Endothelial cell of umbilical vein (primary cell): Measurements from ENCODE around the gene NR3C2. TPM values are rescaled to one million over a fixed set of nuclear protein-coding genes. Genes with fewer than 3 reads are reported as not detected.

ENCODE experiments used
- BruUV-seq: library from RNA; stranded (reverse); fragments of 400-500 nt; replicated peaks from 2 replicates; lab custom pipeline; 2021; lab: Mats Ljungman, UMichigan
- CTCF ChIA-PET: fragments of 300-600, 350-600 bp; sonication (Branson Sonifier 250); formaldehyde crosslinking; loops from one replicate; lab custom pipeline; 2021; ENCODE audit warnings: antibody characterized with exemption, inconsistent platforms; lab: Charles Lee
- POLR2A ChIA-PET: fragments of 300-600, 350-600 bp; sonication (Branson Sonifier 250); formaldehyde crosslinking; loops from one replicate; lab custom pipeline; 2021; ENCODE audit warnings: antibody characterized with exemption, inconsistent platforms; lab: Charles Lee
- DNase-seq: peaks from one replicate; pipeline ENCODE4 v3.0.0-alpha.2; 2011; ENCODE audit warnings: low read depth, low spot score
- FAIRE-seq: peaks from 2 replicates; lab custom pipeline; 2011; peaks lifted over from hg19 to GRCh38; lab: Jason Lieb, UNC
- H2AFZ ChIP-seq: 2 replicates; pipeline ENCODE4 v1.6.0; 2012; ENCODE audit warnings: low read depth, low read length, control low read depth, inconsistent platforms
- H3K27ac ChIP-seq: 2 replicates; pipeline ENCODE4 v1.5.1; 2011; ENCODE audit warnings: low read depth, mild to moderate bottlenecking, control low read depth, low read length, moderate library complexity; ENCODE audit not compliant: insufficient read depth
- H3K27me3 ChIP-seq, 2 experiments: 2 replicates each; pipeline versions ENCODE4 v1.6.0 to v1.6.1; 2011; ENCODE audit warnings: low read length in 2 of 2, mixed read lengths in 1 of 2; ENCODE audit not compliant: control insufficient read depth in 2 of 2, insufficient read depth in 2 of 2
- H3K36me3 ChIP-seq, 2 experiments: 2 replicates in 1 of 2; 3 replicates in 1 of 2; pipeline ENCODE4 v1.5.1; 2011; ENCODE audit warnings: low read length in 2 of 2, mild to moderate bottlenecking in 1 of 2, moderate library complexity in 1 of 2; ENCODE audit not compliant: control insufficient read depth in 2 of 2, insufficient read depth in 2 of 2; ENCODE audit errors: extremely low read depth in 1 of 2
- H3K4me1 ChIP-seq: 3 replicates; pipeline ENCODE4 v1.5.1; 2011; ENCODE audit warnings: mild to moderate bottlenecking, low read length; ENCODE audit not compliant: control insufficient read depth, insufficient read depth; ENCODE audit errors: extremely low read depth
- H3K4me2 ChIP-seq: 2 replicates; pipeline ENCODE4 v1.6.1; 2011; ENCODE audit warnings: low read length, control low read depth, mixed read lengths; ENCODE audit not compliant: insufficient read depth
- H3K4me3 ChIP-seq, 3 experiments: fragments of 200-600 bp in 1 of 3; sonication (generic), shearing (Covaris generic) in 1 of 3; replicated peaks in 1 of 3; 2 replicates each; pipeline ENCODE4 v1.5.1; 2011 to 2016; ENCODE audit warnings: control low read depth in 3 of 3, low read length in 3 of 3, mild to moderate bottlenecking in 2 of 3, inconsistent platforms in 1 of 3, low read depth in 1 of 3, moderate library complexity in 1 of 3; ENCODE audit not compliant: insufficient read depth in 1 of 3
- H3K79me2 ChIP-seq: 2 replicates; pipeline ENCODE4 v1.6.0; 2012; ENCODE audit warnings: low read length, inconsistent platforms; ENCODE audit not compliant: control insufficient read depth, insufficient read depth
- H3K9ac ChIP-seq: replicated peaks from 2 replicates; pipeline ENCODE3; 2011; ENCODE audit warnings: low read length, control low read depth; ENCODE audit not compliant: insufficient read depth; ENCODE audit errors: extremely low read depth
- H3K9me1 ChIP-seq: replicated peaks from 3 replicates; pipeline ENCODE4 v1.6.0; 2011; ENCODE audit warnings: mild to moderate bottlenecking, low read length; ENCODE audit not compliant: control insufficient read depth, insufficient read depth; ENCODE audit errors: extremely low read depth
- H3K9me3 ChIP-seq: replicated peaks from 2 replicates; pipeline ENCODE4 v1.5.1; 2012; ENCODE audit warnings: low read length, inconsistent platforms; ENCODE audit not compliant: control insufficient read depth, insufficient read depth
- H4K20me1 ChIP-seq: replicated peaks from 2 replicates; pipeline ENCODE3; 2011; ENCODE audit warnings: mild to moderate bottlenecking, low read length; ENCODE audit not compliant: control insufficient read depth, insufficient read depth; ENCODE audit errors: extremely low read depth
- CTCF ChIP-seq, 2 donors: IDR thresholded peaks; 1 replicate in 1 of 2; 2 replicates in 1 of 2; pipeline ENCODE4 v1.5.1; 2011; ENCODE audit warnings: low read length in 2 of 2, mild to moderate bottlenecking in 2 of 2, moderate library complexity in 2 of 2, control low read depth in 1 of 2, inconsistent platforms in 1 of 2, low read depth in 1 of 2; ENCODE audit not compliant: insufficient read depth in 1 of 2; ENCODE audit errors: extremely low read depth in 1 of 2
- EZH2 ChIP-seq: IDR thresholded peaks from 2 replicates; pipeline ENCODE4 v1.6.1; 2012; ENCODE audit warnings: borderline replicate concordance, low read depth, mild to moderate bottlenecking, moderate library complexity, low read length, inconsistent platforms; ENCODE audit not compliant: severe bottlenecking
- FOS ChIP-seq: IDR thresholded peaks from 2 replicates; pipeline ENCODE4 v1.6.1; 2011; ENCODE audit warnings: mild to moderate bottlenecking, low read length, moderate library complexity, borderline replicate concordance; ENCODE audit not compliant: insufficient read depth
- GATA2 ChIP-seq: IDR thresholded peaks from 2 replicates; pipeline ENCODE4 v1.7.0; 2011; ENCODE audit warnings: low read depth, mild to moderate bottlenecking, moderate library complexity, mixed read lengths, low read length; ENCODE audit not compliant: insufficient read length, insufficient read depth
- JUN ChIP-seq: IDR thresholded peaks from 2 replicates; pipeline ENCODE4 v1.6.1; 2011; ENCODE audit warnings: borderline replicate concordance, low read depth; ENCODE audit not compliant: insufficient read length, insufficient read depth
- MAX ChIP-seq: IDR thresholded peaks from 2 replicates; pipeline ENCODE4 v1.6.1; 2011; ENCODE audit not compliant: insufficient read depth, insufficient read length
- MYC ChIP-seq: IDR thresholded peaks from one replicate; pipeline ENCODE4 v1.6.1; 2011; ENCODE audit warnings: mild to moderate bottlenecking, low read depth, low read length
- POLR2A ChIP-seq: IDR thresholded peaks from 2 replicates; pipeline ENCODE4 v1.6.1; 2012; ENCODE audit warnings: low read depth, mild to moderate bottlenecking, control low read depth, low read length
- POLR2AphosphoS5 ChIP-seq: IDR thresholded peaks from 2 replicates; pipeline ENCODE4 v1.6.1; 2012; ENCODE audit warnings: low read depth, mild to moderate bottlenecking, control low read depth, low read length, moderate library complexity; ENCODE audit not compliant: insufficient read depth
- dilution Hi-C: fragments of 300-500 bp; cut with MboI; formaldehyde crosslinking; loops from one replicate; pipeline ENCODE4 v1.15.0; 2019; ENCODE audit warnings: low sequenced_read_pairs; ENCODE audit not compliant: extremely low pct_ligation_motif_present
- intact Hi-C: fragments of 100-400 bp; cut with micrococcal nuclease; formaldehyde crosslinking; loops from one replicate; pipeline ENCODE4 v1.10.0; 2022
- polyA plus RNA-seq, 4 experiments: library from polyadenylated mRNA; depleted of rRNA in 3 of 4; stranded (reverse) in 3 of 4; unstranded in 1 of 4; fragments of >200 nt; gene quantifications; 2 replicates each; pipeline versions ENCODE4 v1.2.1 to v1.2.3, GENCODE V29; 2011 to 2012; ENCODE audit warnings: missing spikeins in 1 of 4
- total RNA-seq: library from RNA; stranded (reverse); gene quantifications from 2 replicates; pipeline ENCODE4 v1.2.3, GENCODE V29; 2021

The NR3C2 gene
- total and polyA plus RNA-seq, 2 donors (not counting 3 experiments of a cell fraction or from before 2014, with no cell fraction given) = 4.8 to 16.4 TPM

DNA sequence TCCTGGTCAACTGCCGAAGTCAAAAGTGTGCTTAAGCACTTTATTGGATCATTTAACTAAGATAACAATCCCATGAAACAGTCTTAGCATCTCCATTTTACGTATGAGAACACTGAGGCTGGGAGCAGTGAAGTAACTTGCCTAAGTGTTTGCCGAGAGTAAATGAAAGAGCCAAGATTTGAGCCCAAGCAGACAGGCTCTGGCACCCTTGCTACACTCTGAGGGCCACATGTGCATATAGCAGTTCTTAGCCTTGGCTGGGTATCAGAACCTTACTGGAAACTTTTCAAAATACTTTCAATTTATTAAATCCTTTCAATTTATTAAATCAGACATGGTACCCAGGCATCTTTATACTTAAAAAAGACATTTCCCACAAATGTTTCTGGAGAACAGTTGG, 225.9 kb downstream of the NR3C2 start:
- no peak overlapping the region for H3K9ac ChIP-seq
- H4K20me1 ChIP-seq = no peaks in the 10 kb centered on the region
- dilution Hi-C loops (no loop called here), intact Hi-C loops (no loop called here)
- no peak overlapping the region for H3K4me3 ChIP-seq
- H3K36me3 ChIP-seq = no peaks in the 10 kb centered on the region
- H3K79me2 ChIP-seq = no peaks in the 10 kb centered on the region
- FAIRE-seq (no peak), DNase-seq (no peak)
- no peaks in the 10 kb centered on the region for H3K9me3 ChIP-seq
- H3K27ac ChIP-seq = no peak overlapping the region
- no peaks in the 10 kb centered on the region for H3K9me1 ChIP-seq
- H3K4me1 ChIP-seq = no peaks in the 10 kb centered on the region
- ChIA-PET POLR2A (no interaction called here), CTCF (no interaction called here)
- no peak overlapping the region for H3K4me2 ChIP-seq
- no peak overlapping the region for H2AFZ ChIP-seq
- H3K27me3 ChIP-seq = no peaks in the 10 kb centered on the region
- no peak for TF ChIP-seq POLR2AphosphoS5
- no peak for TF ChIP-seq JUN
- no peak for TF ChIP-seq FOS
- TF ChIP-seq MAX = no peak
- TF ChIP-seq CTCF (IDR thresholded peaks at IDR 0.05; ENCODE audit: extremely low read depth in 1 of 2, insufficient read depth in 1 of 2, low read depth in 1 of 2, low read length in 2 of 2) = no peak
- no peak for TF ChIP-seq MYC
- BruUV-seq = no TSS peak

DNA sequence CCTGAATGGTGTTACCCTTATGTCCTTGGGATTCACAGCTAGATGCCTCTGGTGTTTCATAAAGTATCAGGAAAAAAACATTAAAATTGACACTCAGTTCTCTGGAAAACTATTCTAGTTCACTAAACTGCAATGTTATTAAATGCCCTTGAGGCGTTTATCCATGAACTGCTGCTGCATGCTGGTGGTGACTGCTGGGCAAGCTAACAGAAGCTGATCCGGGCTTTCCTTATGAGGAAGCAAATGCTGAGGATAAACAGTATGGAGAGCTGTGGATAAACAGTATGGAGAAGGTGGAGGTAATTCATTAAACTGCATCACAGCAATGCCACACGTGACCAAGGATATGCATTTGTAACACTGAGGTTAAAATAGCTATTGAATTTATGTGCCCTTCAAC, 227.0 kb downstream of the NR3C2 start:
- ChIA-PET POLR2A (no interaction called here), CTCF (interaction anchor here (2.7 kb wide), 1 partner anchor 9 kb away, joined by 10 read pairs; no protein-coding TSS in a partner anchor)
- Histone ChIP-seq H3K4me3 (no peak overlapping the region), H3K4me1 (no peaks in the 10 kb centered on the region), H3K4me2 (no peak overlapping the region), H3K27ac (no peak overlapping the region), H3K79me2 (no peaks in the 10 kb centered on the region), H4K20me1 (no peaks in the 10 kb centered on the region), H3K36me3 (no peaks in the 10 kb centered on the region), H3K9me3 (no peaks in the 10 kb centered on the region), H3K27me3 (no peaks in the 10 kb centered on the region), H3K9me1 (no peaks in the 10 kb centered on the region), H3K9ac (no peak overlapping the region), H2AFZ (no peak overlapping the region)
- TF ChIP-seq CTCF (IDR thresholded peaks at IDR 0.05; ENCODE audit: extremely low read depth in 1 of 2, insufficient read depth in 1 of 2, low read depth in 1 of 2, low read length in 2 of 2) (no peak), FOS (no peak), POLR2AphosphoS5 (no peak), EZH2 (no peak), MAX (no peak), JUN (no peak), POLR2A (no peak), MYC (no peak), GATA2 (no peak)
- BruUV-seq = no TSS peak
- intact Hi-C loops = no loop called here
- dilution Hi-C loops = no loop called here
- DNase-seq (peak; percentile 11), FAIRE-seq (peak; percentile 63)
